Peyer's patch (tissue), 4 donors: Measurements from ENCODE around the gene PCSK5.

Experiments
- CTCF ChIP-seq, 6 experiments: fragments of 450-650 bp in 4 of 6; fragments of 200-600 bp in 2 of 6; sonication (generic) in 1 of 6; IDR thresholded peaks; one replicate each; pipeline ENCODE4 v1.5.1; 2017 to 2019; ENCODE audit warnings: antibody characterized with exemption in 6 of 6, mild to moderate bottlenecking in 3 of 6, moderate library complexity in 1 of 6
- POLR2A ChIP-seq, 2 donors: fragments of 450-650 bp; IDR thresholded peaks; one replicate each; pipeline ENCODE4 v1.5.1; 2017; ENCODE audit warnings: antibody characterized with exemption in 2 of 2, mild to moderate bottlenecking in 2 of 2, moderate library complexity in 2 of 2

- TF ChIP-seq CTCF (IDR thresholded peaks at IDR 0.05) (no peak), POLR2A (IDR thresholded peaks at IDR 0.05) (no peak)
These were observed 26.2 kb upstream of the PCSK5 start for GRCh38 chr9:75864266-75864665.
